Nephron progenitor cell (in vitro differentiated cells): ENCODE data around the gene SELENOM.

Experiments used
- DNase-seq: peaks from one replicate; pipeline ENCODE4 v3.0.0; 2021
- H3K27ac Mint-ChIP-seq: 2 replicates; pipeline ENCODE4 v1.8.0; 2021; ENCODE audit warnings: mild to moderate bottlenecking, moderate library complexity, mixed read lengths
- H3K27me3 Mint-ChIP-seq: 2 replicates; pipeline ENCODE4 v1.8.0; 2021; ENCODE audit warnings: mild to moderate bottlenecking, low read depth, mixed read lengths; ENCODE audit not compliant: poor library complexity
- H3K36me3 Mint-ChIP-seq: 2 replicates; pipeline ENCODE4 v1.8.0; 2021; ENCODE audit warnings: low read depth, mixed read lengths
- H3K4me1 Mint-ChIP-seq: 2 replicates; pipeline ENCODE4 v1.8.0; 2021; ENCODE audit warnings: mixed read lengths
- H3K4me3 Mint-ChIP-seq: 2 replicates; pipeline ENCODE4 v1.8.0; 2021; ENCODE audit warnings: mild to moderate bottlenecking, moderate library complexity, mixed read lengths
- H3K9me3 Mint-ChIP-seq: 2 replicates; pipeline ENCODE4 v1.8.0; 2021; ENCODE audit warnings: mild to moderate bottlenecking, moderate library complexity, mixed read lengths
- TF ChIP-seq, protein P1 (sequence below): fragments of 200-600 bp; sonication (generic); IDR thresholded peaks from 2 replicates; pipeline ENCODE4 v1.5.0; 2021; ENCODE audit warnings: antibody characterized with exemption

Gene SELENOM

DNA sequence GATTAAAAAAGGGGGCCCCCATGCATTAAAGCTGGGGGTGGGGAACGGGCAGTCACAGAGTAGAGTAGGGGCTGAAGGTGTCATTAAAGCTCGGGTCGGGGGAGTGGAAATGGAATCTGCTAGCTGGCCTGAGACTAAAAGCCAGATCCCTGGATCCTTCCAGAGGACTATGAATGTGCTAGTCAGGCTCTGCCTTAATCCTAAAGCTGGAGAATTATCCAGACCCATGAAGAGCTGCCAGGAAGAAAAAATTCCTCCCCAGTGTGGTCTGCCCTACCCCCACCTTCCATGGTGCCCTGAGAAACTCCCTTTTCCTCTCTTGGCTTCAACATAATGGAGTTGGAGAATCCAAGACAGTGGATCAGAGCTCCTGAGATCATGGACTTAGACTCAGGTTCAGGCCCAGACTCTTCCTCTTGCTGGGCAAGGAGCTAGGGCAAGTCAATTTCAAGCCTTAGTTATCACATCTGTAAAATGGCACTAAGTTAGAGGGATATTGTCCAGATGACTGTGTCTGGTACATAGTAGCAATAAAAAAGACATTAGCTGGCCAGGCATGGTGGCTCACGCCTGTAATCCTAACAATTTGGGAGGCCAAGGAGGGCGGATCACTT, 50.3 kb downstream of the SELENOM start:
- Mint-ChIP-seq H3K27me3 (no peaks in the 10 kb centered on the region), H3K9me3 (no peaks in the 10 kb centered on the region), H3K4me3 (no peak overlapping the region), H3K27ac (no peak overlapping the region), H3K4me1 (peaks cover 50% of the 10 kb centered on the region), H3K36me3 (no peaks in the 10 kb centered on the region)
- TF ChIP-seq, protein P1, sequence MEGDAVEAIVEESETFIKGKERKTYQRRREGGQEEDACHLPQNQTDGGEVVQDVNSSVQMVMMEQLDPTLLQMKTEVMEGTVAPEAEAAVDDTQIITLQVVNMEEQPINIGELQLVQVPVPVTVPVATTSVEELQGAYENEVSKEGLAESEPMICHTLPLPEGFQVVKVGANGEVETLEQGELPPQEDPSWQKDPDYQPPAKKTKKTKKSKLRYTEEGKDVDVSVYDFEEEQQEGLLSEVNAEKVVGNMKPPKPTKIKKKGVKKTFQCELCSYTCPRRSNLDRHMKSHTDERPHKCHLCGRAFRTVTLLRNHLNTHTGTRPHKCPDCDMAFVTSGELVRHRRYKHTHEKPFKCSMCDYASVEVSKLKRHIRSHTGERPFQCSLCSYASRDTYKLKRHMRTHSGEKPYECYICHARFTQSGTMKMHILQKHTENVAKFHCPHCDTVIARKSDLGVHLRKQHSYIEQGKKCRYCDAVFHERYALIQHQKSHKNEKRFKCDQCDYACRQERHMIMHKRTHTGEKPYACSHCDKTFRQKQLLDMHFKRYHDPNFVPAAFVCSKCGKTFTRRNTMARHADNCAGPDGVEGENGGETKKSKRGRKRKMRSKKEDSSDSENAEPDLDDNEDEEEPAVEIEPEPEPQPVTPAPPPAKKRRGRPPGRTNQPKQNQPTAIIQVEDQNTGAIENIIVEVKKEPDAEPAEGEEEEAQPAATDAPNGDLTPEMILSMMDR: no peak
- DNase-seq: no peak

DNA sequence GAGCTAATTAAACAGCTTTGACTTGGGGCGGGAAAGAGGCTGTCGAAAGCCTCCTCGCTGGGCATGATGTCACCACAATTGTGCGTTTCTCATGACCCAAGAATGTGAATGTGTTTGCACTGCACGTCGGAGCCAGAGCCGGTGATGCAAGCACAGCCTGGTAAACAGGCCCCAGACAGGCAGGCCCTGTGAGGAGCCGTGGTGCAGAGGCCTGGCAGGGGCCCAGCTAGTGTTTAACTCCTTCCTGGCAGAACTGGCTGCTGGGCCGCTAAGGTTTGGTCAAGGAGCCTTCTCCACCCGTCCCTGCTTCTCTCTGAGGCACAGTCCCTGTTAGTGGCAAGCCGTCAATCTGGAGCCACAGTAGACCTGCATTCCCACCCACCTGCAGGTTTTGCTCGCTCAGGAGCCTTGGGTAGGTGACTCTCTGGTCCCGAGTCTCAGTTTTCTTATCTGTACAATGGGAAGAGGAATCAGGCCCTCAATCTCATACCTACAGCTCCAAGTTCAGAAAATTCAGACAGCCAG, 51.7 kb downstream of the SELENOM start:
- peak; percentile 27 for DNase-seq
- no peak overlapping the region for H3K27ac Mint-ChIP-seq
- H3K36me3 Mint-ChIP-seq: no peaks in the 10 kb centered on the region
- peaks cover 1% of the 10 kb centered on the region for H3K27me3 Mint-ChIP-seq
- no peaks in the 10 kb centered on the region for H3K9me3 Mint-ChIP-seq
- H3K4me3 Mint-ChIP-seq: no peak overlapping the region
- TF ChIP-seq, protein P1: no peak
- peaks cover 50% of the 10 kb centered on the region for H3K4me1 Mint-ChIP-seq

DNA sequence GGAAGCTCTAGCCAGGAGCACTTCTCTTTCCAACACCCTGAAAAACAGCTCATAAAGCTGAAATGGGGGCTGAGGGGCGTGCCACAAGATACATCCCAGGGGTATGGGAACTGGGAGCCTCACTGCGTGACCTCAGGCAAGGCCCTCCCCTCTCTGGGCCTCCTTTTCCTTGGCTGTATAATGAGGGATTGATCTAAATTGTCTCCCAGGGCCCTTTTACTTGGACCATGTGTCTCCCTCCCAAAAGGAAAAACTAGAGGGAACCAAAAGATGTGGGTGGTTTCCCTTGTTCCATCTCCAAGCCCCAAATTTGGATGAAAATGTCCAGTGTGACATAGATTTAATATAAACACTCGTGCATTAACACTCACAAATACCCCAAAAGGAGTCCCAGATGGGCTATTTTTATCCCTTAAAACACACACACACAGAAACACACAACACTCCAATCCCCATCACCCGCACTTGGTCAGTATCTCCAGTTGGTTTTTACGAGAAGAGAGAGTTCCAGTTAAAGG, 52.2 kb downstream of the SELENOM start:
- no peak overlapping the region for H3K4me3 Mint-ChIP-seq
- TF ChIP-seq, protein P1: no peak
- H3K36me3 Mint-ChIP-seq: no peaks in the 10 kb centered on the region
- peaks cover 4% of the 10 kb centered on the region for H3K27me3 Mint-ChIP-seq
- H3K9me3 Mint-ChIP-seq: no peaks in the 10 kb centered on the region
- DNase-seq: no peak
- no peak overlapping the region for H3K27ac Mint-ChIP-seq
- H3K4me1 Mint-ChIP-seq: peaks cover 50% of the 10 kb centered on the region
